ENCODE results near the gene PWWP2B. TPM values are rescaled to one million over a fixed set of nuclear protein-coding genes. Genes with fewer than 3 reads are reported as not detected.
A peak's percentile ranks its signal among the peaks of the same experiment; 100 is the strongest.

The PWWP2B gene
- total RNA-seq, 1 experiment from 2014 or later: 51.6 TPM

GRCh38 chr10:132415255-132415654 is 18.3 kb downstream of the PWWP2B start:
- intact Hi-C loops (cut with micrococcal nuclease; ENCODE audit: unreplicated experiment): no loop called here
- no peaks in the 10 kb centered on the region for H3K36me3 ChIP-seq (ENCODE audit: control insufficient read depth, insufficient read depth, low read length)

GRCh38 chr10:132415956-132416355 is 19.0 kb downstream of the PWWP2B start:
- Histone ChIP-seq H3K9me3 (ENCODE audit: control insufficient read depth, insufficient read depth, low read depth, low read length) (no peaks in the 10 kb centered on the region), H3K4me3 (ENCODE audit: low read depth in 2 of 2, low read length in 2 of 2) (no peak overlapping the region), H3K4me1 (ENCODE audit: control insufficient read depth, insufficient read depth, low read length) (peaks cover 76% of the 10 kb centered on the region), H3K27me3 (ENCODE audit: control insufficient read depth, insufficient read depth, low read length) (no peaks in the 10 kb centered on the region), H3K36me3 (ENCODE audit: control insufficient read depth, insufficient read depth, low read length) (no peaks in the 10 kb centered on the region), H3K27ac (ENCODE audit: low read length) (peak overlapping the region; percentile 34; the same call in 1 of the 2 replicates)
- DNase-seq (ENCODE audit: low read depth, low spot score): no peak
- TF ChIP-seq, protein P1, sequence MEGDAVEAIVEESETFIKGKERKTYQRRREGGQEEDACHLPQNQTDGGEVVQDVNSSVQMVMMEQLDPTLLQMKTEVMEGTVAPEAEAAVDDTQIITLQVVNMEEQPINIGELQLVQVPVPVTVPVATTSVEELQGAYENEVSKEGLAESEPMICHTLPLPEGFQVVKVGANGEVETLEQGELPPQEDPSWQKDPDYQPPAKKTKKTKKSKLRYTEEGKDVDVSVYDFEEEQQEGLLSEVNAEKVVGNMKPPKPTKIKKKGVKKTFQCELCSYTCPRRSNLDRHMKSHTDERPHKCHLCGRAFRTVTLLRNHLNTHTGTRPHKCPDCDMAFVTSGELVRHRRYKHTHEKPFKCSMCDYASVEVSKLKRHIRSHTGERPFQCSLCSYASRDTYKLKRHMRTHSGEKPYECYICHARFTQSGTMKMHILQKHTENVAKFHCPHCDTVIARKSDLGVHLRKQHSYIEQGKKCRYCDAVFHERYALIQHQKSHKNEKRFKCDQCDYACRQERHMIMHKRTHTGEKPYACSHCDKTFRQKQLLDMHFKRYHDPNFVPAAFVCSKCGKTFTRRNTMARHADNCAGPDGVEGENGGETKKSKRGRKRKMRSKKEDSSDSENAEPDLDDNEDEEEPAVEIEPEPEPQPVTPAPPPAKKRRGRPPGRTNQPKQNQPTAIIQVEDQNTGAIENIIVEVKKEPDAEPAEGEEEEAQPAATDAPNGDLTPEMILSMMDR (IDR thresholded peaks at IDR 0.05): no peak
- ChIA-PET CTCF (no interaction called here), POLR2A (no interaction called here)
- BruUV-seq (replicated peaks): no TSS peak
- in situ Hi-C loops (cut with HindIII; ENCODE audit: low pct_unique_long_range_greater_than_20kb, low sequenced_read_pairs): no loop called here
- no peak for ATAC-seq
- intact Hi-C loops (cut with micrococcal nuclease; ENCODE audit: unreplicated experiment): no loop called here

More at GRCh38 chr10:132415255-132415654, 18.3 kb downstream of the PWWP2B start:
- no TSS peak for BruUV-seq (replicated peaks)
- Histone ChIP-seq H3K4me3 (ENCODE audit: low read depth in 2 of 2, low read length in 2 of 2) (no peak overlapping the region), H3K4me1 (ENCODE audit: control insufficient read depth, insufficient read depth, low read length) (peaks cover 74% of the 10 kb centered on the region), H3K27me3 (ENCODE audit: control insufficient read depth, insufficient read depth, low read length) (no peaks in the 10 kb centered on the region), H3K27ac (ENCODE audit: low read length) (no peak overlapping the region), H3K9me3 (ENCODE audit: control insufficient read depth, insufficient read depth, low read depth, low read length) (no peaks in the 10 kb centered on the region)
- ATAC-seq (no peak), DNase-seq (ENCODE audit: low read depth, low spot score) (no peak)
- ChIA-PET POLR2A (no interaction called here), CTCF (no interaction called here)
- in situ Hi-C loops (cut with HindIII; ENCODE audit: low pct_unique_long_range_greater_than_20kb, low sequenced_read_pairs): no loop called here
- TF ChIP-seq SIN3A (IDR thresholded peaks at IDR 0.05; ENCODE audit: borderline replicate concordance, insufficient read depth, low read depth, low read length) (no peak), TCF7L2 (IDR thresholded peaks at IDR 0.05; ENCODE audit: low read depth, low read length) (no peak), REST (IDR thresholded peaks at IDR 0.05; ENCODE audit: insufficient read depth in 1 of 2, low read depth in 2 of 2, low read length in 1 of 2) (no peak), POLR2AphosphoS5 (IDR thresholded peaks at IDR 0.05; ENCODE audit: low read depth, low read length) (no peak)
- TF ChIP-seq, protein P1 (IDR thresholded peaks at IDR 0.05): no peak

Data from Panc1 (cell line).